ENCODE measurements around the gene FMNL3.

GRCh38 chr12:49664167-49664566 is 43.0 kb downstream of the FMNL3 start:
- no peak for TF ChIP-seq RAD21 (IDR thresholded peaks at IDR 0.05)
- TF ChIP-seq GABPA (IDR thresholded peaks at IDR 0.05 in 1 of 2, conservative IDR thresholded peaks at IDR 0.05 in 1 of 2): no peak
- TF ChIP-seq NR2F2 (IDR thresholded peaks at IDR 0.05): no peak
- TF ChIP-seq CTCF (IDR thresholded peaks at IDR 0.05; ENCODE audit: low read depth, low read length, missing input control): no peak

Measured in liver (tissue), 3 donors.